ENCODE results near the gene DGKG.

DNA sequence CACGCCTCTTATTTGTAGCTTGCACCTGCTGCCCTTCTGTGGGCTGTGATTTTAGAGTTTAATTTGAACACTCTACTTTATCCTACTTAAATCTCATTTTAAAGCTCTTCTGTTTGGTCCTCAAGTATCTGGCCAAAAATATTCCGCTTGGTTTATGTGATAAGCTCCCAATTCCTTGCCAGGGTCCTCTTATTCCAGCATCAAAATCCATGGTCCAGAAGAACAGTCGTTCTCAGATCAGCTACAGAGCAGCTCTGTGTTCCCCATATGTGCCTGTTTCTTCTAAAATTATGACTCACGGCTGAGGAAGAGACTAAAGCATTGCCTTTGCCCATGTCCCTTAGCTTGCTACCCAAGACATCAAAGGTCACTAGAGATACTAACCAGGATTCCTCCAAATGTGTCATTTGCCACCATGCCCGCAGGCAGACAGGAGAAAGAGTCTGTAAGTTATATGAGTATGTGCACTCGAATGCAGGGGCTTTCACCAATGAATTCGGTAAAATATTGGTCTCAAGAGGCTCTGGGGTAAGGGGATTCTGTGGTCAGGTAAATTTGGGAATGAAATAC, 137.9 kb downstream of the DGKG start:
- TF ChIP-seq CTCF (IDR thresholded peaks at IDR 0.05) (no peak), POLR2A (IDR thresholded peaks at IDR 0.05) (no peak), EP300 (IDR thresholded peaks at IDR 0.05) (no peak), POLR2AphosphoS5 (IDR thresholded peaks at IDR 0.05) (no peak)
